Kidney (tissue), 14 donors: Measurements from ENCODE around the gene ABCG2. TPM values are rescaled to one million over a fixed set of nuclear protein-coding genes. Genes with fewer than 3 reads are reported as not detected.
"Not testable (repeated sequence)": the region's sequence is repeated elsewhere in the genome, so short reads cannot be mapped to it uniquely, and the experiment has no call there.

Experiments used
- DNase-seq, 5 donors: peaks; one replicate each; pipeline ENCODE4 v3.0.0-alpha.2; 2013 to 2020
- FAIRE-seq: peaks from 2 replicates; lab custom pipeline; 2012; peaks lifted over from hg19 to GRCh38; lab: Jason Lieb, UNC
- H3K27ac ChIP-seq, 2 donors: one replicate each; pipeline ENCODE4 v1.7.0; 2013; ENCODE audit warnings: low read depth in 2 of 2, low read length in 2 of 2, inconsistent platforms in 1 of 2
- H3K27me3 ChIP-seq: one replicate; pipeline ENCODE4 v1.7.1; 2013; ENCODE audit warnings: low read length, inconsistent platforms; ENCODE audit not compliant: control insufficient read depth, insufficient read depth
- H3K36me3 ChIP-seq, 3 donors: one replicate each; pipeline versions ENCODE4 v1.7.0 to v1.7.1; 2013; ENCODE audit warnings: low read length in 3 of 3, control low read depth in 1 of 3, inconsistent platforms in 1 of 3; ENCODE audit not compliant: insufficient read depth in 3 of 3, control insufficient read depth in 2 of 3
- H3K4me1 ChIP-seq, 3 donors: one replicate each; pipeline versions ENCODE4 v1.7.0 to v1.7.1; 2013; ENCODE audit warnings: low read length in 3 of 3, inconsistent platforms in 1 of 3, low read depth in 1 of 3; ENCODE audit not compliant: control insufficient read depth in 2 of 3, insufficient read depth in 2 of 3
- H3K4me3 ChIP-seq, 3 donors: one replicate each; pipeline versions ENCODE4 v1.7.0 to v1.8.1; 2013; ENCODE audit warnings: low read length in 3 of 3, control low read depth in 1 of 3, inconsistent platforms in 1 of 3
- H3K9ac ChIP-seq, 3 donors: one replicate each; pipeline versions ENCODE4 v1.7.0 to v1.7.1; 2013; ENCODE audit warnings: low read length in 3 of 3, control low read depth in 1 of 3, inconsistent platforms in 1 of 3
- H3K9me3 ChIP-seq, 3 donors: one replicate each; pipeline versions ENCODE4 v1.7.0 to v1.7.1; 2013; ENCODE audit warnings: low read length in 3 of 3, control low read depth in 1 of 3, inconsistent platforms in 1 of 3; ENCODE audit not compliant: control insufficient read depth in 2 of 3, insufficient read depth in 1 of 3
- CTCF ChIP-seq: IDR thresholded peaks from 3 replicates; pipeline ENCODE4 v1.5.1; 2012; ENCODE audit warnings: mild to moderate bottlenecking, moderate library complexity, borderline replicate concordance; ENCODE audit not compliant: insufficient read depth; ENCODE audit errors: extremely low read depth
- intact Hi-C: fragments of 100-400 bp; cut with DNase I; formaldehyde crosslinking; loops from one replicate; pipeline ENCODE4 v1.11.1; 2022
- polyA plus RNA-seq: library from polyadenylated mRNA; stranded (reverse); fragments of 350-450 nt; fragmentation: Illumina TruSeq; extraction: RNeasy Lipid Tissue Mini Kit (QIAGEN cat#74804); gene quantifications from one replicate; pipeline ENCODE4 v1.2.3, GENCODE V29; 2014; ENCODE audit warnings: low read depth, low replicate concordance; ENCODE audit not compliant: insufficient read depth
- total RNA-seq: library from RNA; stranded (reverse); fragmentation: NEBNext Ultra II Directional; extraction: Animal tissue kit (Norgen Biotek cat#: 25700); gene quantifications from one replicate; pipeline ENCODE4 v1.2.1, GENCODE V29; 2021
- donor health status: control.
- donor health status: control.
- donor health status: control.
- donor health status: control.
- donor health status: control.
- donor health status: DM: yes; HTN: yes; CAD: no.
- donor health status: Normal renal cell carcinoma (clear cell type).

ABCG2 gene
- total and polyA plus RNA-seq, 2 donors from 2014 or later: 1.5 to 4.7 TPM

GRCh38 chr4:88108747-88109122, 49.7 kb downstream of the ABCG2 start:
- Histone ChIP-seq H3K9ac (no peak overlapping the region), H3K9me3 (no peaks in the 10 kb centered on the region), H3K27me3 (no peaks in the 10 kb centered on the region), H3K4me3 (no peak overlapping the region), H3K4me1 (no peaks in the 10 kb centered on the region), H3K27ac (no peak overlapping the region), H3K36me3 (no peaks in the 10 kb centered on the region)
- DNase-seq (no peak), FAIRE-seq (no peak)
- TF ChIP-seq CTCF: no peak
- intact Hi-C loops: no loop called here

GRCh38 chr4:88108108-88108465, 50.4 kb downstream of the ABCG2 start:
- H3K4me3 ChIP-seq, DNase-seq, H3K4me1 ChIP-seq, H3K9ac ChIP-seq, H3K36me3 ChIP-seq, H3K27me3 ChIP-seq, FAIRE-seq, H3K9me3 ChIP-seq, intact Hi-C loops: not testable (repeated sequence)
- peak overlapping the region; percentile 65 to 74 for H3K27ac ChIP-seq

- no peaks in the 10 kb centered on the region for H3K4me1 ChIP-seq
- intact Hi-C loops: no loop called here
- TF ChIP-seq CTCF: no peak
- H3K27me3 ChIP-seq: no peaks in the 10 kb centered on the region
- peak overlapping the region; percentile 65 to 74 for H3K27ac ChIP-seq
- FAIRE-seq (peak; percentile 63), DNase-seq (peak in 1 of 5 donors; percentile 28)
- H3K9me3 ChIP-seq: no peaks in the 10 kb centered on the region
- H3K9ac ChIP-seq: no peak overlapping the region
- no peaks in the 10 kb centered on the region for H3K36me3 ChIP-seq
- no peak overlapping the region for H3K4me3 ChIP-seq
These were observed 50.9 kb downstream of the ABCG2 start for GRCh38 chr4:88107406-88108107.

GRCh38 chr4:88106205-88106604, 52.2 kb downstream of the ABCG2 start:
- H3K36me3 ChIP-seq: no peaks in the 10 kb centered on the region
- TF ChIP-seq CTCF: no peak
- no peaks in the 10 kb centered on the region for H3K27me3 ChIP-seq
- no peaks in the 10 kb centered on the region for H3K4me1 ChIP-seq
- DNase-seq: no peak
- H3K9ac ChIP-seq: no peak overlapping the region
- H3K4me3 ChIP-seq: no peak overlapping the region
- no peak overlapping the region for H3K27ac ChIP-seq
- H3K9me3 ChIP-seq: no peaks in the 10 kb centered on the region
- FAIRE-seq: no peak
- intact Hi-C loops: no loop called here
